ENCODE results near the gene COL8A1.

DNA sequence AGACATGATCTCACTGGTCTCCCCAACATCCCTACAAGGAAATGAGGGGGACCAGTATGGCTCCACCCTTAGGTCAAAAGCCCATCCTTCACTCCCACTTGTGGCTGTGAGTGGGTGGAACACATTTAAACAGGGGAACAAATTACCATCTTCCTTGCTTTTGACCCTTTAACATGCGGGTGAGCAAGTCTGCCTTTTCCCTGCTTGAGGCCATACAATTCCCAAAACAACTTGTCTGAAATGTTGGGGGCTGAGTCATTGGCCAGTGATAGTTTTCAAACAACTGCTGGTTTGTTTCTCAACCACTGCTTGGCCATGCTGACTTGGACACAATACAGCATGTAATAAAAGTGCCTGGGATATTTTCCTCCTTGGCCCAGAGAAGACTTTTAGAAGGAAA is 39.6 kb downstream of the COL8A1 start:
- TF ChIP-seq POLR2A (IDR thresholded peaks at IDR 0.05) (no peak), CTCF (IDR thresholded peaks at IDR 0.05) (no peak)

Measured in testis (tissue), 2 donors.